MM.1S (cell line): Measurements from ENCODE around the gene SYT9.

Experiments used
- DNase-seq: peaks from one replicate; pipeline ENCODE4 v3.0.0-alpha.2; 2015
- H2AFZ ChIP-seq: fragments of 300-600 bp; sonication (generic); 2 replicates; pipeline ENCODE4 v1.6.0; 2016; ENCODE audit warnings: antibody characterized with exemption, low read length
- H3F3A ChIP-seq: fragments of 300-600 bp; sonication (generic); 2 replicates; pipeline ENCODE4 v1.6.1; 2016; ENCODE audit warnings: mild to moderate bottlenecking, antibody characterized with exemption, low read length, moderate library complexity, mixed read lengths; ENCODE audit not compliant: insufficient read depth
- H3K27ac ChIP-seq: fragments of 300-600 bp; sonication (generic); 2 replicates; pipeline ENCODE4 v1.5.1; 2016; ENCODE audit warnings: mild to moderate bottlenecking, low read length
- H3K27me3 ChIP-seq: fragments of 300-600 bp; sonication (generic); replicated peaks from 2 replicates; pipeline ENCODE4 v1.6.0; 2016; ENCODE audit warnings: low read length; ENCODE audit not compliant: insufficient read depth
- H3K36me3 ChIP-seq: fragments of 300-600 bp; sonication (generic); replicated peaks from 2 replicates; pipeline ENCODE4 v1.6.1; 2016; ENCODE audit warnings: mild to moderate bottlenecking, low read length, mixed read lengths; ENCODE audit not compliant: insufficient read depth
- H3K4me1 ChIP-seq: fragments of 300-600 bp; sonication (generic); 2 replicates; pipeline ENCODE4 v1.6.1; 2016; ENCODE audit warnings: low read length, mixed read lengths
- H3K4me2 ChIP-seq: fragments of 300-600 bp; sonication (generic); 2 replicates; pipeline ENCODE4 v1.6.0; 2016; ENCODE audit warnings: low read depth, low read length
- H3K4me3 ChIP-seq: fragments of 300-600 bp; sonication (generic); 2 replicates; pipeline ENCODE4 v1.5.1; 2016; ENCODE audit warnings: low read length, mixed read lengths
- H3K79me2 ChIP-seq: fragments of 300-600 bp; sonication (generic); 2 replicates; pipeline ENCODE4 v1.6.1; 2016; ENCODE audit warnings: mixed run types, low read length, mixed read lengths
- H3K9ac ChIP-seq: fragments of 300-600 bp; sonication (generic); 2 replicates; pipeline ENCODE4 v1.6.1; 2016; ENCODE audit warnings: low read length, mixed read lengths
- H3K9me2 ChIP-seq: fragments of 300-600 bp; sonication (generic); replicated peaks from 2 replicates; pipeline ENCODE4 v1.6.1; 2016; ENCODE audit warnings: mild to moderate bottlenecking, low read length, mixed read lengths; ENCODE audit not compliant: insufficient read depth
- H3K9me3 ChIP-seq: fragments of 300-600 bp; sonication (generic); replicated peaks from 2 replicates; pipeline ENCODE4 v1.6.1; 2016; ENCODE audit warnings: mild to moderate bottlenecking, low read length, mixed read lengths; ENCODE audit not compliant: insufficient read depth
- H4K20me1 ChIP-seq: fragments of 300-600 bp; sonication (generic); 2 replicates; pipeline ENCODE4 v1.6.1; 2016; ENCODE audit warnings: mild to moderate bottlenecking, low read length, moderate library complexity, mixed read lengths; ENCODE audit not compliant: insufficient read depth
- EZH2 ChIP-seq: fragments of 300-600 bp; sonication (generic); optimal IDR thresholded peaks from 2 replicates; pipeline ENCODE3; 2017; ENCODE audit warnings: low read depth, mild to moderate bottlenecking, antibody characterized with exemption, low read length, mixed read lengths
- EZH2phosphoT487 ChIP-seq: fragments of 300-600 bp; sonication (generic); IDR thresholded peaks from 2 replicates; pipeline ENCODE4 v1.6.1; 2018; ENCODE audit warnings: antibody characterized with exemption, low read length
- TF ChIP-seq, protein P1 (sequence below): fragments of 300-600 bp; sonication (generic); IDR thresholded peaks from 2 replicates; pipeline ENCODE4 v1.5.1; 2016; ENCODE audit warnings: antibody characterized with exemption, low read length, mixed read lengths

SYT9 gene

GRCh38 chr11:7300281-7300680 is 48.6 kb downstream of the SYT9 start:
- H3K4me3 ChIP-seq = no peak overlapping the region
- no peaks in the 10 kb centered on the region for H3K9me2 ChIP-seq
- no peak overlapping the region for H3K4me2 ChIP-seq
- H3K27ac ChIP-seq = no peak overlapping the region
- no peaks in the 10 kb centered on the region for H3F3A ChIP-seq
- no peaks in the 10 kb centered on the region for H3K4me1 ChIP-seq
- no peaks in the 10 kb centered on the region for H3K79me2 ChIP-seq
- H4K20me1 ChIP-seq = no peaks in the 10 kb centered on the region
- no peaks in the 10 kb centered on the region for H3K27me3 ChIP-seq
- H3K9ac ChIP-seq = no peak overlapping the region
- DNase-seq = no peak
- H3K9me3 ChIP-seq = no peaks in the 10 kb centered on the region
- TF ChIP-seq, protein P1, sequence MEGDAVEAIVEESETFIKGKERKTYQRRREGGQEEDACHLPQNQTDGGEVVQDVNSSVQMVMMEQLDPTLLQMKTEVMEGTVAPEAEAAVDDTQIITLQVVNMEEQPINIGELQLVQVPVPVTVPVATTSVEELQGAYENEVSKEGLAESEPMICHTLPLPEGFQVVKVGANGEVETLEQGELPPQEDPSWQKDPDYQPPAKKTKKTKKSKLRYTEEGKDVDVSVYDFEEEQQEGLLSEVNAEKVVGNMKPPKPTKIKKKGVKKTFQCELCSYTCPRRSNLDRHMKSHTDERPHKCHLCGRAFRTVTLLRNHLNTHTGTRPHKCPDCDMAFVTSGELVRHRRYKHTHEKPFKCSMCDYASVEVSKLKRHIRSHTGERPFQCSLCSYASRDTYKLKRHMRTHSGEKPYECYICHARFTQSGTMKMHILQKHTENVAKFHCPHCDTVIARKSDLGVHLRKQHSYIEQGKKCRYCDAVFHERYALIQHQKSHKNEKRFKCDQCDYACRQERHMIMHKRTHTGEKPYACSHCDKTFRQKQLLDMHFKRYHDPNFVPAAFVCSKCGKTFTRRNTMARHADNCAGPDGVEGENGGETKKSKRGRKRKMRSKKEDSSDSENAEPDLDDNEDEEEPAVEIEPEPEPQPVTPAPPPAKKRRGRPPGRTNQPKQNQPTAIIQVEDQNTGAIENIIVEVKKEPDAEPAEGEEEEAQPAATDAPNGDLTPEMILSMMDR = no peak
- H3K36me3 ChIP-seq = no peaks in the 10 kb centered on the region
- H2AFZ ChIP-seq = no peak overlapping the region

- Histone ChIP-seq H3K4me1 (no peaks in the 10 kb centered on the region), H4K20me1 (no peaks in the 10 kb centered on the region), H3K4me2 (no peak overlapping the region), H3K9me2 (no peaks in the 10 kb centered on the region), H3K9me3 (no peaks in the 10 kb centered on the region), H3F3A (no peaks in the 10 kb centered on the region), H2AFZ (no peak overlapping the region), H3K36me3 (no peaks in the 10 kb centered on the region), H3K4me3 (no peak overlapping the region), H3K27me3 (no peaks in the 10 kb centered on the region), H3K79me2 (no peaks in the 10 kb centered on the region), H3K27ac (no peak overlapping the region), H3K9ac (no peak overlapping the region)
- TF ChIP-seq, protein P1 = no peak
- TF ChIP-seq EZH2 (no peak), EZH2phosphoT487 (no peak)
- no peak for DNase-seq
These were observed 51.4 kb downstream of the SYT9 start for GRCh38 chr11:7303146-7303545.

GRCh38 chr11:7306900-7307299 is 55.2 kb downstream of the SYT9 start:
- Histone ChIP-seq H2AFZ (no peak overlapping the region), H4K20me1 (no peaks in the 10 kb centered on the region), H3K27ac (no peak overlapping the region), H3K4me2 (no peak overlapping the region), H3K36me3 (no peaks in the 10 kb centered on the region), H3F3A (no peaks in the 10 kb centered on the region), H3K9me2 (no peaks in the 10 kb centered on the region), H3K27me3 (no peaks in the 10 kb centered on the region), H3K79me2 (no peaks in the 10 kb centered on the region), H3K9ac (no peak overlapping the region), H3K9me3 (no peaks in the 10 kb centered on the region), H3K4me1 (no peaks in the 10 kb centered on the region), H3K4me3 (no peak overlapping the region)
- DNase-seq = no peak
- TF ChIP-seq, protein P1 = no peak
- TF ChIP-seq EZH2 = no peak
- no peak for TF ChIP-seq EZH2phosphoT487

- TF ChIP-seq EZH2 (no peak), EZH2phosphoT487 (no peak)
- TF ChIP-seq, protein P1 = no peak
- no peaks in the 10 kb centered on the region for H3K9me3 ChIP-seq
- DNase-seq = no peak
- no peak overlapping the region for H3K4me3 ChIP-seq
- no peak overlapping the region for H3K27ac ChIP-seq
- H2AFZ ChIP-seq = no peak overlapping the region
- H3K79me2 ChIP-seq = no peaks in the 10 kb centered on the region
- H3K4me2 ChIP-seq = no peak overlapping the region
- H3K9ac ChIP-seq = no peak overlapping the region
- H3K36me3 ChIP-seq = no peaks in the 10 kb centered on the region
- no peaks in the 10 kb centered on the region for H4K20me1 ChIP-seq
- H3K9me2 ChIP-seq = no peaks in the 10 kb centered on the region
- H3K4me1 ChIP-seq = no peaks in the 10 kb centered on the region
- H3K27me3 ChIP-seq = no peaks in the 10 kb centered on the region
- no peaks in the 10 kb centered on the region for H3F3A ChIP-seq
These were observed 56.1 kb downstream of the SYT9 start for GRCh38 chr11:7307836-7308235.
